Measurements from ENCODE around the gene FAM234B.

FAM234B gene

GRCh38 chr12:13093191-13093847 is 49.1 kb downstream of the FAM234B start:
- peak; percentile 43 for DNase-seq (ENCODE audit: low spot score)

- DNase-seq (ENCODE audit: low spot score) = no peak
Observed at GRCh38 chr12:13093848-13094220, 49.7 kb downstream of the FAM234B start.

GRCh38 chr12:13094367-13094766 is 50.2 kb downstream of the FAM234B start:
- DNase-seq (ENCODE audit: low spot score) = peak; percentile 58

DNA sequence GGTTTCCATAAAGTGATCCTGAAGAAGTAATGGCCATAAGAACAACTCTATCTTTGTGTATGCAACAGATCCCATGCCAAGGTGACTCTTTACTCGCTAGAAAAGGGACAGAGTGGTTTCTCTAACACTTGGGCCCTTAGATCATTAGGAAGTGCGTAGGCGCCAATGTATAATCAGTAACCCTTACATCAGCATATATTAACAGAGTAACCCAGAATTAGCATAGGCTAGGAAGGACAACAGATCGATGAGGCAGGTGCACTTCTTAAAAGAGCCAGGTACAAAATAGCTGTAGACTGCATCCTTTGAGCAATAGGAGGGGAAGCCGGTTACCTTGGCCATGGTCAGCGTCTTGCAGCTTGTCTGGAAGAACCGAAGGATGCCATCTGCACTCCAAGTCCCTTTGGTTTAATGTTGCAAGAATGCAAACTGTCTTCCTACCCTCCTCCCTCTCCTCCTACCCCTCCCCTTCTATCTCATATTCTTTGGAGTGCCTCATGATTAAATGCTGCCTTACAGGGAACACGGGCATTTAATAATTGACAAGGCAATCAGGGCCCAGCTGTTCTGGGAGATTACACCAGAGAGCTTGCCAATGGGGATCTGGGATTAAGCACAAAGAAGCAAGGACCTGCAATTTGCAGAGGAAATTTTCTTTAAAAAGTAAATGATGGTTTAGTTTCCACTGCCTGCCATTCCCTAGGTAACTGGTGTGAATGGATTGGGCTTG is 51.2 kb downstream of the FAM234B start:
- DNase-seq (ENCODE audit: low spot score) = no peak

DNA sequence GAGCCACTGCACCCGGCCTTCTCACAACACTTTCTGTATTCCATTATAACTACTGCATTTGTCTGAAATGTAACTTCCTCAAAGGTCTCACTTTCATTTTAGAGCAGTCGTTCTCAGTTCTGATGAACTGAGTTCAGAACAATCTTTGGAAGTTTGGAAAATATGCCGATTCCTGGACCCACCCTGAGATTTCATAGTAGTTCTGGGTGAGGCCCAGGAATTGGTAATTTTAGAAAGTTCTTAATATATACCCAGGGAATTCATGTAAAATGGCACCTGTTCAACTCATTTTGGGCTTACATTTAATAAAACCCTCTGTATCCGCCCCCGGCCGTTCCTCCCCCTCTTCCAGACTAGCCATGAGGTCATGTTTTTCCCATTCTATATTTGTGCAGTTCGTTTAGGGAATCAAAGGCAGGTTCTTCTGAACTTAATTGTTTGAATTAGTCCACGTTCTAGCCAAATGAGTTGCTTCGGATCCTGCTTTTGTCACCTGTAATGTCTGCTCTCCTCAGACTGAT is 53.4 kb downstream of the FAM234B start:
- no peak for DNase-seq (ENCODE audit: low spot score)

DNA sequence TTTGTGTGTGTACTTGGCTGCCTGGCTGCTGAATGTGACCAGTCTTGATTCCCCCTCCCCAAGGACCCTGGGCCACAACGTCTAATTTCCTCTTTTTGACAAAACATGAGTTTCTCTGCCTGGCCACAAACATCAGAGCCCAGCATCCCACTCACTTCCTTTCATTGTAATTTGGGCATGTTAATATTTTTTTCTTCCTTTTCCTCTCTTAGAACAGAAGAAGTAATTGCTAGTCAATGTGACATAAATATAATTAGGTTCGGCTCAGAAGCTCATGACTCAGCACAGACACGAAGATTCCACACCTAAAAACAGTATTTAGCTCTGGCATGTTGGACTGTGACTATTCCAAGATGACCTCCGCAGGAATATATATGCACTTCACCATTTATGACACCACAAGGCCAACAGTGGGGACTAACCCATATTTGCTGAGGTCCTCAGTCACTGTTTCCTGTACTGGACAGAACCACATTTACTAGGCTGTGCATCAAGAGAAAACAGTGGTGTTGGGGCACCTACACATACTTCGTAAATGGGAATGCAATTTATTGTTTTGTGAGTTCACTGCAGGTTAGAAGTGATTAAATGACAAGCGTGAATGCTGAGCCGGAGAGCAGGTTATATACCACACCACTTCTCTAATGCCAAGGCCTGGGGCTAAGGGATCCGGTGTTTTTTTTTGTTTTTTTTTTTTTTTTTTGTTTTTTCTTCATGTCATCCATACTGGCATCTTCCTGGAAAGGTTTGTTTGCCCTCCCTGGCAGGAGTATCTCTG is 55.1 kb downstream of the FAM234B start:
- DNase-seq (ENCODE audit: low spot score) = no peak

GRCh38 chr12:13099844-13100604 is 55.8 kb downstream of the FAM234B start:
- DNase-seq (ENCODE audit: low spot score) = no peak

GRCh38 chr12:13100605-13100881 is 56.4 kb downstream of the FAM234B start:
- DNase-seq (ENCODE audit: low spot score) = no peak

- peak; percentile 90 for DNase-seq (ENCODE audit: low spot score)
Observed at GRCh38 chr12:13100882-13101769, 56.9 kb downstream of the FAM234B start.

GRCh38 chr12:13101821-13102375 is 57.7 kb downstream of the FAM234B start:
- DNase-seq (ENCODE audit: low spot score) = no peak

DNA sequence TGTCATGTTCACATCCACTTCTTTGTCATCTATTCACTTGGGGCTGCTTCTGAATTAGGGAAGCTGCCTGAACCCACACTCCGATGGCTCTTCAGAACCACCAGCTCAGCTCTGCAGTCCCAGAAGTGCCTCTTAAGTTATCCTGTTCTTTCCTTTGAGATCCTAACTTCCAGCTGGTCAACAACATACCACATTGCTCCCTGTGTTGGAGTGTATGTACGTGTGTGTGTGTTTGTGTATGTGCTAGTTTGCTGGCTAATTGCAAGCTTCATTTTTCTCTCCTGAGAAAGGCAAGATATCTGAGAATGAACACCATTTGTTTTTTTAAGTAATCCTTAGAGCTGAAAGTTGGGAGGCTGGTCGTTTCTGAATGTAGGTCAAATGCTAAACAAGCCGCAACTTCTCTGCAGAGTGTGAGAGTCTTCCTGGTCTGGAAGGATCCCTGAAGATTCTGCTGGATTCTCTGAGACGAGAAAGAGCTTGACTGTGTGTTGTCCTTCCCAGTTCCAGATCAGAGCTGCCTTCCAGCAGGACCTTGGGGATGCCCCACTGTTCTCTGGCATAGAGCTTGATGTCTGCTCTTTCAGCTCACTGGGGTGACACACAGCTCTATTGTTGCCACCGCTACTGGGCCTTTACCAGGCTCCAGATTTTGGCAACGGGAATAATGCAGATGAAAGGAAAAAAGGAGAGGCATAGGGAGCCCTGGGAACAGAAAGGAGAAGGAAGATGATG is 58.4 kb downstream of the FAM234B start:
- DNase-seq (ENCODE audit: low spot score) = no peak

DNA sequence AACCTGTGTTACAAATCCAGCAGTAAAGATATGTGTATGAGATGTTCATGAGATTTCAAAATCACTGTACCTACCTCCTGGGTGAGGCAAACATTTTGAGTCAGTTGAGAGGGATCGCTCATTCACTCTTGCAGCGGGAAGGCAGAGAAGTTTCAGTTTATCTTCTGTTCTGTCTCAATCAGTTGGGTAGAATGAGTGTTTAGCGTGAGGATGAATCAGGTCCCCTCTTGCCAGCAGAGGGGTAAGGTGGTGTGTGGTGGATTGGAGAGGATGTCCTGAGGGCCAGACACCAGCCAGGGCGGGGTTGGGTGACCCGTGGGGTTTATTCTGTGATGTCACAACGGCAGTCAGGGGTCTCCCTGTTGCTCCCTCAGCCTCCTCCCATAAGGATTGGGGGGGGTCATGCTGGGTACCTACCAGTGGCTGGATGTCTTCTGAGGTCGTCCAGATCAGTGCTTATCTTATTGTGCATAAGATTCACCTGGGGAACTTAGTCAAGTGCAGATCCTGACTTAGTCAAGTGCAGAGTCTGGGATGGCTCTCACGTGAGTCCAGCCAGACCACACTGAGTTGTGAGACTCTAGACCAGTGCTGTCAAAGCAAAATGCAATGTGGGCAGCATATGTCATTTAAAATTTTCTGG is 59.3 kb downstream of the FAM234B start, which contains the start of gene GSG1:
Gene GSG1, minus strand, starts transcription at position 277 of the 643 bp plus-strand sequence. Its CDS starts 155 bp downstream, at position 122.
- no peak for DNase-seq (ENCODE audit: low spot score)

DNA sequence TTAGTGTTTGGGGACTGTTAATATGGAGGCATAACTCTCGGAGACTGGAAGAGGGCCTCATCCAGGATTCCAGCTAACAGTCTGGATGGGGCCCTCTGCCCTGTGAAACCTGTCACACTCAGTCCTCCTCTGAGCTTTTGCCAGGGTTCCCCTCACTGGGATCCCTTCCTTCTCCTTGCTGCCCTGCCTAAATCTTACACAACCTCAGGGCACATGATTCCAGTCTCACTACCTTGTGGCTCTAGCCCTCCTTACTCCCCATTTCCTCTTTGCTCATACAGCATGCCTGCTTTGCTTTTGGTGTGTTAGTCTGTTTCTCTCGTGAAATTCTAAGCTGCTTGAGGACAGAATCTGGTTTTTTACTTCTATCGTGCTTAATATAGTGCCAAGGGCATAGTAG is 60.2 kb downstream of the FAM234B start:
- no peak for DNase-seq (ENCODE audit: low spot score)

DNA sequence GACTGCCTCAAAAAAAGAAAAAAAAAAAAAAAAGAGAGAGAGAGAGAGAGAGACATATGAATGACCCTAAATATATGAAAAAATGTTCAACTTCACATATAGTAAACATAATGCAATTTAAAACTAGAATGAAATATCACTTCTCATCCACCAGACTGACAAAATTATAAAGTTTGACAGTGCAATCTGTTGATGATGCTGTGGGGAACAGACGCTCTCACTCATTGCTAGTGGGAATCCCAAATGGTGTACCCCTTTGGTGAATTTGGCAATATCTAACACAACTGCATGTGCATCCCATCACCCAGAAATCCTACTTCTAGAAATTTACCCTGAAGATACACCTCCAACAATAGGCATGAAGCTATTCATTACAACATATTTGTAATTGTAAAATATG is 61.6 kb downstream of the FAM234B start:
- no peak for DNase-seq (ENCODE audit: low spot score)

GRCh38 chr12:13106666-13107065 is 62.5 kb downstream of the FAM234B start:
- no peak for DNase-seq (ENCODE audit: low spot score)

DNA sequence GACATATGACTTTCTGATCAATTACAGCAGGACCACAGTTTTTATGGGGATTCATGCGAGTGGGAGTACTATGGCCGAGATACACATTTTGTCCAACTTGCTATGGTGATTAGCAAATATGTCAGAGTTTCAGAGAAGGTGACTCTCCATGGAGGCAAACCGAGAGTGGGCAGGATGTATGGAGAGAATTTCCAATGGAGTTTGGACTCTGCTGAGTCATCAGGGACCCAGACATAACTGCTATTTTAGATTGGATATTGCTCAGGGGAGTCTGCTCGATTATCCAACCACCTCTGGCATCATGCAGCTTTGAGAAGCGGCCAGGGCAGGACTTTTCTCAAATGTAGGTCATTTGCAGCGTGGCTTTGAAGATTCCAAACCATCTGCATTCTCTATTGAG is 68.8 kb downstream of the FAM234B start:
- no peak for DNase-seq (ENCODE audit: low spot score)

DNA sequence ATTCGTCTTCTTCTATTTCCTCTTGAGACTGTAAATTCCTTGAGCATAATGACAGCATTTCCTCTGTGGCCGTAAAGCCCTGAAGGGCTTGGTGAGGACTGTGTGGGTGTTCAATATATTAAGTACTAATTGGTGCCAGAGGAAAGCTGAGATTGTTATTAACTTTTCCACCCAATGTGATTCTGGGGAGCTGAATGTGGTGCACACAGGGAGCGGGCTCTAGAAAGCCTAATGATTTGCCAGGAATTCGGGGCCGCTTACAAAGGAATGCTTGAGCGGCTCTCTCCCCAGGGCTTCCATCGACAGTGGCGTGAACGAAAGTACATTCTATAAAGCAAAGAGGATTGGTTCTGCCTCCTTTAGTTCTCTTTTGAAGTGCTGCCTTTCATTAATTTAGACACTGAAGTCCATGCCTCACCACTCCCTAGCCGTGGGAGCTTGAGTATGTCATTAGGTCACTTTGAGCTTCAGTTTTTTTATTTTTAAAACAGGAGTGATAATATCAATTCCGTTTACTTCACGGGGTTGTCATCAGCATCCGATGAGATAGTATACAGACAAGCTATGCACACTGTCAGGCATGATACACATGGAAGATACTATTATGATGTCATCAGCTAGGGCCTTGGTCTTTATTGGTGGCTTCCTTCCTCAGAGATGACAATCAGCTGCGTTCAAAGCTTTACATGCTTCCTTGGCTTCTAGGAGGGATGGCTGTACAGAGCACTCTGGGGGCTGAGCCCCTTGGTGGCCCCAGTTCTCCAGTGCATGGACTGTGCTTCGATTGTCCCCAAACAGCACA is 70.3 kb downstream of the FAM234B start:
- no peak for DNase-seq (ENCODE audit: low spot score)

- no peak for DNase-seq (ENCODE audit: low spot score)
Observed at GRCh38 chr12:13116259-13116658, 72.1 kb downstream of the FAM234B start.

DNA sequence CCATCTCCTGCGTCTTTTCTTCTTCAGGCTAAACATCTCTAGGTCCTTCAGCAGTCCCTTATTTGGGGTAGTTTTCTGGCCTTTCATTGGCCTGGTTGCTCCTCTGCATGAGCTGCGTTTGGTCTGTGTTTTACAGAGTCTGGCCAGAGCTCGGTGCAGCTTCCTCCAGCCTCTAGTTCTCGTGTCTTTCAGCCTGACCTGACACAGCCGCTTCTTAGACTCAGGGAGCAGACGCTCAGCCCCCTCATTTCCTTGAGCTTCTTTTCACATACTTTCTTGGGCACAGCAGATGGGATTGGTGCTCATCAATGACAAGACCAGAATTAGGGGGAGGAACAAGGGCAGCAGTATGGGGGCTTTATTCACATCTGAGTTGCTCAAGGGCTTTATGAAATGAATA is 72.8 kb downstream of the FAM234B start:
- DNase-seq (ENCODE audit: low spot score) = no peak
